Stimulated activated CD8-positive, alpha-beta memory T cell treated with anti-CD3 and anti-CD28 coated beads, Interleukin-15, amount 100 ng/mL, for 4 hours (primary cell): Measurements from ENCODE around the gene LRRC47.

ENCODE experiments used
- DNase-seq, 2 donors: peaks; one replicate each; pipeline ENCODE4 v3.0.0-alpha.2; 2020; ENCODE audit warnings: low read depth in 2 of 2

Gene LRRC47

DNA sequence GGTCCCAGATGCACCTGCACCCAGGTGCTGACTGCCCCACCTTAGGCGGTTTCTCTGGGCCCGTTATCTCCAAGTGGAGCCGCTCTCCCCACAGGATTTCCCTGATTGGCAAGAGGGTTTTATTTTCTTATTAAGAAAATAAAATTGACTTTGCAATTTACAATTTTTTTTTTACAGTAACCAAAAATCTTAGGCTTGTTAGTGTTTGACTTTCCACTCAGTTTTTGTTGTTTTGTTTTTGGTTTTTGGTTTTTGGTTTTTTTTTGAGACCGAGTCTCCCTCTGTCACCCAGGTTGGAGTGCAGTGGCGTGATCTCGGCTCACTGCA is 48.8 kb downstream of the LRRC47 start:
- no peak for DNase-seq

DNA sequence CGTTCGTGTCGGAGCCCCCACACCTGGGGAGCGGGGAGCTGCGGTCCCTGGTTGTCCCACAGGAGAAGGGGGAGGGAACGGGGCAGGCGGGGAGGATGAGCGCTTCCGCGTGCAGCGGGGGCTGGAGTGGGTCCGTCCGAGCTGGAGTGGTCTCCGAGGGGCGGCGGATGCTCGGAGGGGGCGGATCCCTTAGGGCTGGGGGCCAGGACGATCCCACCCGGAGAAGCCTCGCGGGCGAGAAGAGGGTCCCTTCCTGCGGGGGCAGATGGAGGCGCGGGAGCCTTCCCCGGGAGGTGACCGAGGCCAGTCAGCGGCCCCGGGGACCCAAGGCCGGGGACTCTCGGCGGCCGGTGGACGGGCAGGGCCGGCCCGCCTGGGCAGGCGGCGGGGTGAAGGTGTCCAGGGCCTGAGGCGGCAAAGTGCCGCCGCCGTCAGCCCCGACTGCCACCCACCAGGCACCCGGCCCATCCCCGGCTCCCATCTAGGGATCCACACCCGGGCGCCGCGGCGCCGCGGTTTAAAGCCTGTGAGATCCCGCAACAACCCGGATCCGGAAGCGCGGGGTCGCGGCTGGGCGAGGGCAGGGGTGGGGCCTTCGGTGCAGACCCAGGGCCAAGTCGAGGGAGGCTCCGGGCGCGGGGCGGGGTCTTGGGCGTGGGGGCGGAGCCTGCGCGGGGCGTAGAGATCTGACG is 49.3 kb downstream of the LRRC47 start:
- peak; percentile 66 to 71 for DNase-seq

DNA sequence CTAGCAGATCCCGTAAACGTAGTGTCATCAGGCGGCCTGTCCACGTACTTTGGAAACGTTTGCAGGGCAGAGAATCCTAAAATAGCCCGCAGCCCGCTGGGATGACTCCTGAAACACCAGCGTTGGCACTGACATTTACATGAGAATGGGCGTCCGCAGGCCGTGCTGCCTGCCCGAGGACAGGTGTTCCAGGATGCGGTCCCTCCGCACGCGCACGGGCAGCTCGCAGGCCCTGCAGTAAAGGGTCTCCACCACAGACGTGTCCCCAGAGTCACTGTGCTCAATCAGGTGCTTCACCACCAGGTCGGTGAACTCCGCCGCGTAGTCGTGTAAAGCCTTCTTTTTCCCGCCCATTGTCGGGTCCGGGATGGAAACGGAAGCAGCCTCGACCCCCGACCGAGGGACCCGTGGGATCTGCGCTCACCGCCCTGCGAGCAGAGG is 49.9 kb downstream of the LRRC47 start:
- no peak for DNase-seq

- DNase-seq: no peak
Measured at GRCh38 chr1:3745590-3746381, 50.5 kb downstream of the LRRC47 start.

DNA sequence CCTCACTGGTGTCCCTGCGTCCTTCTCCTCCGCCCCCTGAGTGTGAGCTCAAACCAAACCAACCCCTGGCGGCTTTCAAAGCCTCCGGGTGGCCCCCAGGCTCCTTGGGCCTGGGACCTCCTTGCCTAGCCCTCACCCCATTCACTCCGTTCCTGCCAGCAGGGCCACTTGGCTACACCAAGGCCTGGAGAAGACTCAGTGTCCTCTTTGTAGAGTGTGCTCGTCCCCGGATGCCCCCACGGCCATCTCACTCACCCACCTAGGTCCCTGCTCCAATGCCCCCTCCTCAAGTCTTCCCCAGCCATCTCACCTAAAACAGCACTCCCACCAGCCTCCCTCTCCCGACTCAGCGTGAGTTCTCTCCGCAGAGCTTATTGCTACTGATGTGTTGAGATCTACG is 51.2 kb downstream of the LRRC47 start:
- no peak for DNase-seq

- DNase-seq: no peak
Measured at GRCh38 chr1:3744646-3745045, 51.7 kb downstream of the LRRC47 start.

DNA sequence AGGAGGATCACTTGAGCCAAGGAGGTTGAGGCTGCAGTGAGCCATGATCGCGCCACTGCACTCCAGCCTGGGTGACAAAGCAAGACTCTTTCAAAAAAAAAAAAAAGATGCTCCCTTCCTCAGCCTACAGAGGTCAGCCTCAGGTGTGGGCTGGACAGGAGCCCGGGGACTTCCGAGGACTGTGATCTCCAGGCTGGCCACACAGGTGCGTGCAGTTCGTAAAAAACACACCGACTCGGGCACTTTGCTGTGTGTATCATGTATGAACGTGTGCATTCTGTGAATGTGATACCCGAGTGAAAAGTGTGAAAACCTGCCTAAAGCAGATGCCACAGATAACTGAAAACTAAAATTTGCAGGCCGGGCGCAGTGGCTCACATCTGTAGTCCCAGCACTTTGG is 52.5 kb downstream of the LRRC47 start:
- no peak for DNase-seq

- no peak for DNase-seq
Measured at GRCh38 chr1:3743421-3743820, 52.9 kb downstream of the LRRC47 start.

DNA sequence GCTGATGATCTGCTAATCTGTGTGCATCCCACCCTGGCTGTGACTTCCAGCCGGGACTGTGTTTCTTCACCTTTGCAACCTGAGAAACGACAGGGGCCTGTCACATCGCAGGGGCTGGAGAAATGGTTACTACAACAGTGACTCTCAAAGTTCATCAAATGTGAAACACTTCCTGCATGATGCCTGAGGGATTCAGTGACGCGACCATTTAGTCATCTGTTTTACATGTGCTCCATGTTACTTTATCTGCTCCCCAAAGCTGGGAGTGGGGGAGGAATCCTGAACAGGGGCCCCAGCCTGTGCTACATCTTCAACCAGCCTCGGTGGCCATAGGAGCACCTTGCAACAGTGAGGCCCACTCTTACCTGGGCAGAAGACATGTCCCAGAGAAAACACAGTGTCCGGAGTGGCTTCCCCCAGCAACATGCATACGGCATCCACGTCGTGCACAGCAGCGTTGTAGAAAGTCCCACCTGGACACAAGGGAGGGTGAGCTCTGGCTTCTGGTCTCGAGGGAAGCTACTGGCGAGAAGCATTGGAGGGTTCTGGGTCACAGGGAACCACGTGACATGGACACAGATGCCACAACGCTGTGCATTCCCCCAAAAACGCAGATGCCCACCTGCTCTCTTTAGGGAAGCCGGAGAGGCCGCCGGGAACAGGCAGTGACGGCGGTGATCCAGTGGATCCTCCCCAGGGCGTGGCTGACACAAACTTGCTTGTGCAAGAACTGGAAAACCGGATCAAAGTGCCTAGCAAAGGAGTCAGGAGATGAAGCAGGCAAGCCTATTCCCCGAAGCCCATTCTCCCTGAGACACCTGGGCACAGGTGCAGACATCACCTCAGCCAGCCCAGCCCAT is 53.6 kb downstream of the LRRC47 start:
- DNase-seq: no peak

- DNase-seq: no peak
Measured at GRCh38 chr1:3741566-3742438, 54.5 kb downstream of the LRRC47 start.

- DNase-seq: no peak
Measured at GRCh38 chr1:3740752-3741151, 55.5 kb downstream of the LRRC47 start.

GRCh38 chr1:3740042-3740441 is 56.3 kb downstream of the LRRC47 start:
- no peak for DNase-seq

DNA sequence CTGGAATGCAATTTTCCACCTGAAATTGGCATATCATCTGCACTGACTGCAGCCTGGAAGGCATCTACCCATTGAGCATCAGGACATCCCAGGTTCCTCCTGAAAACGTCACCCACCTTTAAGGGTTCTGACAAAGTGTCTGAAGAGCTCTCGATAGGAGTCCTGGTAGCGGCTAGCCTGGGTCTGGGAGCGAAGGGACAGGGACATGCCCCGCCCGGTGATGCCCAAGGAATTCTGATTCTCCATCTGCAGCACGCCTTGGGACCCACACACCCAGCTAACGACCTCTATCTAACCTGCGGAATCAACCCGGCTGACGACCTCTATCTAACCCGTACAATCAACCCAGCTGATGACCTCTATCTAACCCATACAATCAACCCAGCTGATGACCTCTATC is 57.4 kb downstream of the LRRC47 start:
- no peak for DNase-seq

- no peak for DNase-seq
Measured at GRCh38 chr1:3736708-3737107, 59.6 kb downstream of the LRRC47 start.

GRCh38 chr1:3736131-3736561 is 60.2 kb downstream of the LRRC47 start:
- DNase-seq: no peak

DNA sequence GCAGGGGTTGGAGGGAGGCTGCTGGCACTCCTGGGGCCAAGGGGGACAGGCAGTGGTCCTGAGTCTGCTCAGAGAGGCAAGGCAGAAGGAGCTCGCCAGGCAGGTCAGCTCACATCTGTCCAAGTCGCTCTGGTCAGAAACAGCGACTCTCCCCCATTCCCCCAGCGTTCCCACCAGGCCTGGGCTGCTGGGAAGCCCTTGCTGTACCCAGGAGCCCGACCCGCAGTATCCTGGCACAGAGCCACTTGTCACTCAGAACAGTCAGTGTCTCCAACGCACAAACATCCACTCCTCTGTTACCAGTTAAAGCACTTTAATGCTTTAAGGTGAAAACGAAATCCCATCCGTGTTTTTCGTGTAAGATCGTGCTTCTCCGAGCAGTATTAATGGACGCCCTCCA is 60.6 kb downstream of the LRRC47 start:
- no peak for DNase-seq

- DNase-seq: no peak
Measured at GRCh38 chr1:3735027-3735681, 61.1 kb downstream of the LRRC47 start.

GRCh38 chr1:3734602-3735001 is 61.7 kb downstream of the LRRC47 start:
- no peak for DNase-seq

DNA sequence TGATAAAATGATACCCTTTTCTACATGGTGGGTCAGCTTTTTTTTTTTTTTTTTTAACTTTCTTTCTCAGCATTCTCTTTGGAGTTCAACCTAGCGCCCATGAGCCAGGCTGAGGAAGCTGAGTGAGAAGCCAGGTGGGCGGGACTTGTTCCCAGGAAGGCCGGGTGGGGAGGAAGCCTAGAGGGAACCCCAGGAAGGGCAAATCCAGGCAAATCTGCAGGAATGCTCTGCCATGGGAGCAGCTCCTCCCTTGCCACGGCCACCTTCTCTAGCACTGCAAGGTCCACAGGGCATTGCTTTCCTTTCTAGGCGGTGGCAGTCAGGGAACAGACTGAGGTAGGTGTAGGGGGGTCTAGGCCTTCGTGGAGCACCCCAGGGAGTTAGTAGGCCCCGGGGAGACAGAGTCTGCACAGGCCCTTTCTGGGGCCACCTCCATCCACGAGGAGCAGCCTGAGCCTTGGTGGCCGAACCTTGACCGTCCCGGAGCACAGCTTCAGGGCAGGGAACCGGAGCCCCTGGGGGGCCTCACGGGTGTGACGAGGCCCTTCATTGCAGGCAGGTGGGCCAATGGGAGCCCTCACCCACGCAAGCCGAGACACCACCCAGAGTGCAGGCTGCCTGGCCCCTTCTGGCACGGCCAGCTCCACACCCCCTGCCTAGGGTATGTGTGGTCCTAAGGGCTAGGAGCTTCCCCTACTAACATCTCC is 62.3 kb downstream of the LRRC47 start:
- no peak for DNase-seq
